ENCODE data around the gene DHRS11. TPM values are rescaled to one million over a fixed set of nuclear protein-coding genes. Genes with fewer than 3 reads are reported as not detected.

Gene DHRS11
- total and polyA plus RNA-seq, 2 experiments from 2014 or later, result 23.4 to 36.7 TPM

DNA sequence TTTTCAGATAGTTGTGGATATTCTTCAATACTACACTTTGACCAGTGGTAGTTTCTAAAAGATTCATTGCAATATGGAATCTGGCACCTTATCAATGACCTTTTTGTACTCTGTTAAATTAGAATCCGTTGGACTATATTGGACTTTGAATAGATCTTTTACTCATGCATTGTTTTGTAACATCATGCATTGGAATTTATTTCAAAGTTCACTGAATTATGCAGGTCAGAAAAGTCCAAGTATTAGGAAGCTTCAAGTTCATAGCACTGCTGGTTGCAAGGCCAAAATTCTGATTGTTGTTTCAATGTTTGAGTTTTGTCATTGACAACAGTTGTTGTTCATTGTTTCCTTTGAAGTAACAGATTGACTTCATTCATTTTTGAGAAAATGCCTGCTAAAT, 7.9 kb upstream of the DHRS11 start:
- DNase-seq (ENCODE audit: low spot score), result no peak
- H3K4me1 ChIP-seq (ENCODE audit: insufficient read depth), result no peaks in the 10 kb centered on the region
- H4K20me1 ChIP-seq (replicated peaks; ENCODE audit: insufficient read depth), result peaks cover 15% of the 10 kb centered on the region
- no peaks in the 10 kb centered on the region for H3K27me3 Mint-ChIP-seq (ENCODE audit: insufficient read depth, low read depth, poor library complexity)
- peaks cover 51% of the 10 kb centered on the region for H3K36me3 ChIP-seq (ENCODE audit: insufficient read depth)
- no peaks in the 10 kb centered on the region for H3K9me2 ChIP-seq (ENCODE audit: insufficient read depth)
- no peaks in the 10 kb centered on the region for H3K27me3 ChIP-seq (ENCODE audit: insufficient read depth)
- no peak overlapping the region for H3K27ac ChIP-seq (ENCODE audit: low read depth)
- TF ChIP-seq CREB1 (CRISPR knock-in tag; IDR thresholded peaks at IDR 0.05; ENCODE audit: low read depth), result no peak
- no peak for TF ChIP-seq POLR2AphosphoS5 (IDR thresholded peaks at IDR 0.05; ENCODE audit: low read depth)
- TF ChIP-seq, protein P1, sequence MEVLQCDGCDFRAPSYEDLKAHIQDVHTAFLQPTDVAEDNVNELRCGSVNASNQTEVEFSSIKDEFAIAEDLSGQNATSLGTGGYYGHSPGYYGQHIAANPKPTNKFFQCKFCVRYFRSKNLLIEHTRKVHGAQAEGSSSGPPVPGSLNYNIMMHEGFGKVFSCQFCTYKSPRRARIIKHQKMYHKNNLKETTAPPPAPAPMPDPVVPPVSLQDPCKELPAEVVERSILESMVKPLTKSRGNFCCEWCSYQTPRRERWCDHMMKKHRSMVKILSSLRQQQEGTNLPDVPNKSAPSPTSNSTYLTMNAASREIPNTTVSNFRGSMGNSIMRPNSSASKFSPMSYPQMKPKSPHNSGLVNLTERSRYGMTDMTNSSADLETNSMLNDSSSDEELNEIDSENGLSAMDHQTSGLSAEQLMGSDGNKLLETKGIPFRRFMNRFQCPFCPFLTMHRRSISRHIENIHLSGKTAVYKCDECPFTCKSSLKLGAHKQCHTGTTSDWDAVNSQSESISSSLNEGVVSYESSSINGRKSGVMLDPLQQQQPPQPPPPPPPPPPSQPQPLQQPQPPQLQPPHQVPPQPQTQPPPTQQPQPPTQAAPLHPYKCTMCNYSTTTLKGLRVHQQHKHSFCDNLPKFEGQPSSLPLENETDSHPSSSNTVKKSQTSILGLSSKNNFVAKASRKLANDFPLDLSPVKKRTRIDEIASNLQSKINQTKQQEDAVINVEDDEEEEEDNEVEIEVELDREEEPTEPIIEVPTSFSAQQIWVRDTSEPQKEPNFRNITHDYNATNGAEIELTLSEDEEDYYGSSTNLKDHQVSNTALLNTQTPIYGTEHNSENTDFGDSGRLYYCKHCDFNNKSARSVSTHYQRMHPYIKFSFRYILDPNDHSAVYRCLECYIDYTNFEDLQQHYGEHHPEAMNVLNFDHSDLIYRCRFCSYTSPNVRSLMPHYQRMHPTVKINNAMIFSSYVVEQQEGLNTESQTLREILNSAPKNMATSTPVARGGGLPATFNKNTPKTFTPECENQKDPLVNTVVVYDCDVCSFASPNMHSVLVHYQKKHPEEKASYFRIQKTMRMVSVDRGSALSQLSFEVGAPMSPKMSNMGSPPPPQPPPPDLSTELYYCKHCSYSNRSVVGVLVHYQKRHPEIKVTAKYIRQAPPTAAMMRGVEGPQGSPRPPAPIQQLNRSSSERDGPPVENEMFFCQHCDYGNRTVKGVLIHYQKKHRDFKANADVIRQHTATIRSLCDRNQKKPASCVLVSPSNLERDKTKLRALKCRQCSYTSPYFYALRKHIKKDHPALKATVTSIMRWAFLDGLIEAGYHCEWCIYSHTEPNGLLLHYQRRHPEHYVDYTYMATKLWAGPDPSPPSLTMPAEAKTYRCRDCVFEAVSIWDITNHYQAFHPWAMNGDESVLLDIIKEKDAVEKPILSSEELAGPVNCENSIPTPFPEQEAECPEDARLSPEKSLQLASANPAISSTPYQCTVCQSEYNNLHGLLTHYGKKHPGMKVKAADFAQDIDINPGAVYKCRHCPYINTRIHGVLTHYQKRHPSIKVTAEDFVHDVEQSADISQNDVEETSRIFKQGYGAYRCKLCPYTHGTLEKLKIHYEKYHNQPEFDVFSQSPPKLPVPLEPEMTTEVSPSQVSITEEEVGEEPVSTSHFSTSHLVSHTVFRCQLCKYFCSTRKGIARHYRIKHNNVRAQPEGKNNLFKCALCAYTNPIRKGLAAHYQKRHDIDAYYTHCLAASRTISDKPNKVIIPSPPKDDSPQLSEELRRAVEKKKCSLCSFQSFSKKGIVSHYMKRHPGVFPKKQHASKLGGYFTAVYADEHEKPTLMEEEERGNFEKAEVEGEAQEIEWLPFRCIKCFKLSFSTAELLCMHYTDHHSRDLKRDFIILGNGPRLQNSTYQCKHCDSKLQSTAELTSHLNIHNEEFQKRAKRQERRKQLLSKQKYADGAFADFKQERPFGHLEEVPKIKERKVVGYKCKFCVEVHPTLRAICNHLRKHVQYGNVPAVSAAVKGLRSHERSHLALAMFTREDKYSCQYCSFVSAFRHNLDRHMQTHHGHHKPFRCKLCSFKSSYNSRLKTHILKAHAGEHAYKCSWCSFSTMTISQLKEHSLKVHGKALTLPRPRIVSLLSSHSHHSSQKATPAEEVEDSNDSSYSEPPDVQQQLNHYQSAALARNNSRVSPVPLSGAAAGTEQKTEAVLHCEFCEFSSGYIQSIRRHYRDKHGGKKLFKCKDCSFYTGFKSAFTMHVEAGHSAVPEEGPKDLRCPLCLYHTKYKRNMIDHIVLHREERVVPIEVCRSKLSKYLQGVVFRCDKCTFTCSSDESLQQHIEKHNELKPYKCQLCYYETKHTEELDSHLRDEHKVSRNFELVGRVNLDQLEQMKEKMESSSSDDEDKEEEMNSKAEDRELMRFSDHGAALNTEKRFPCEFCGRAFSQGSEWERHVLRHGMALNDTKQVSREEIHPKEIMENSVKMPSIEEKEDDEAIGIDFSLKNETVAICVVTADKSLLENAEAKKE (CRISPR knock-in tag; IDR thresholded peaks at IDR 0.05), result no peak
- no peak for TF ChIP-seq ZNF114 (CRISPR knock-in tag; IDR thresholded peaks at IDR 0.05)
- no peak for TF ChIP-seq EZH2 (IDR thresholded peaks at IDR 0.05; ENCODE audit: low read depth, unreplicated experiment)
- TF ChIP-seq NANOG (IDR thresholded peaks at IDR 0.05; ENCODE audit: borderline replicate concordance), result no peak
- TF ChIP-seq, protein P2, sequence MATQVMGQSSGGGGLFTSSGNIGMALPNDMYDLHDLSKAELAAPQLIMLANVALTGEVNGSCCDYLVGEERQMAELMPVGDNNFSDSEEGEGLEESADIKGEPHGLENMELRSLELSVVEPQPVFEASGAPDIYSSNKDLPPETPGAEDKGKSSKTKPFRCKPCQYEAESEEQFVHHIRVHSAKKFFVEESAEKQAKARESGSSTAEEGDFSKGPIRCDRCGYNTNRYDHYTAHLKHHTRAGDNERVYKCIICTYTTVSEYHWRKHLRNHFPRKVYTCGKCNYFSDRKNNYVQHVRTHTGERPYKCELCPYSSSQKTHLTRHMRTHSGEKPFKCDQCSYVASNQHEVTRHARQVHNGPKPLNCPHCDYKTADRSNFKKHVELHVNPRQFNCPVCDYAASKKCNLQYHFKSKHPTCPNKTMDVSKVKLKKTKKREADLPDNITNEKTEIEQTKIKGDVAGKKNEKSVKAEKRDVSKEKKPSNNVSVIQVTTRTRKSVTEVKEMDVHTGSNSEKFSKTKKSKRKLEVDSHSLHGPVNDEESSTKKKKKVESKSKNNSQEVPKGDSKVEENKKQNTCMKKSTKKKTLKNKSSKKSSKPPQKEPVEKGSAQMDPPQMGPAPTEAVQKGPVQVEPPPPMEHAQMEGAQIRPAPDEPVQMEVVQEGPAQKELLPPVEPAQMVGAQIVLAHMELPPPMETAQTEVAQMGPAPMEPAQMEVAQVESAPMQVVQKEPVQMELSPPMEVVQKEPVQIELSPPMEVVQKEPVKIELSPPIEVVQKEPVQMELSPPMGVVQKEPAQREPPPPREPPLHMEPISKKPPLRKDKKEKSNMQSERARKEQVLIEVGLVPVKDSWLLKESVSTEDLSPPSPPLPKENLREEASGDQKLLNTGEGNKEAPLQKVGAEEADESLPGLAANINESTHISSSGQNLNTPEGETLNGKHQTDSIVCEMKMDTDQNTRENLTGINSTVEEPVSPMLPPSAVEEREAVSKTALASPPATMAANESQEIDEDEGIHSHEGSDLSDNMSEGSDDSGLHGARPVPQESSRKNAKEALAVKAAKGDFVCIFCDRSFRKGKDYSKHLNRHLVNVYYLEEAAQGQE (IDR thresholded peaks at IDR 0.05; ENCODE audit: unreplicated experiment), result no peak
- no peak for TF ChIP-seq STAT1 (IDR thresholded peaks at IDR 0.05; ENCODE audit: unreplicated experiment)
- TF ChIP-seq, protein P3, sequence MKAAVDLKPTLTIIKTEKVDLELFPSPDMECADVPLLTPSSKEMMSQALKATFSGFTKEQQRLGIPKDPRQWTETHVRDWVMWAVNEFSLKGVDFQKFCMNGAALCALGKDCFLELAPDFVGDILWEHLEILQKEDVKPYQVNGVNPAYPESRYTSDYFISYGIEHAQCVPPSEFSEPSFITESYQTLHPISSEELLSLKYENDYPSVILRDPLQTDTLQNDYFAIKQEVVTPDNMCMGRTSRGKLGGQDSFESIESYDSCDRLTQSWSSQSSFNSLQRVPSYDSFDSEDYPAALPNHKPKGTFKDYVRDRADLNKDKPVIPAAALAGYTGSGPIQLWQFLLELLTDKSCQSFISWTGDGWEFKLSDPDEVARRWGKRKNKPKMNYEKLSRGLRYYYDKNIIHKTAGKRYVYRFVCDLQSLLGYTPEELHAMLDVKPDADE (IDR thresholded peaks at IDR 0.05), result no peak
- TF ChIP-seq, protein P4, sequence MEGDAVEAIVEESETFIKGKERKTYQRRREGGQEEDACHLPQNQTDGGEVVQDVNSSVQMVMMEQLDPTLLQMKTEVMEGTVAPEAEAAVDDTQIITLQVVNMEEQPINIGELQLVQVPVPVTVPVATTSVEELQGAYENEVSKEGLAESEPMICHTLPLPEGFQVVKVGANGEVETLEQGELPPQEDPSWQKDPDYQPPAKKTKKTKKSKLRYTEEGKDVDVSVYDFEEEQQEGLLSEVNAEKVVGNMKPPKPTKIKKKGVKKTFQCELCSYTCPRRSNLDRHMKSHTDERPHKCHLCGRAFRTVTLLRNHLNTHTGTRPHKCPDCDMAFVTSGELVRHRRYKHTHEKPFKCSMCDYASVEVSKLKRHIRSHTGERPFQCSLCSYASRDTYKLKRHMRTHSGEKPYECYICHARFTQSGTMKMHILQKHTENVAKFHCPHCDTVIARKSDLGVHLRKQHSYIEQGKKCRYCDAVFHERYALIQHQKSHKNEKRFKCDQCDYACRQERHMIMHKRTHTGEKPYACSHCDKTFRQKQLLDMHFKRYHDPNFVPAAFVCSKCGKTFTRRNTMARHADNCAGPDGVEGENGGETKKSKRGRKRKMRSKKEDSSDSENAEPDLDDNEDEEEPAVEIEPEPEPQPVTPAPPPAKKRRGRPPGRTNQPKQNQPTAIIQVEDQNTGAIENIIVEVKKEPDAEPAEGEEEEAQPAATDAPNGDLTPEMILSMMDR (conservative IDR thresholded peaks at IDR 0.05; ENCODE audit: low read depth in 2 of 2), result no peak
- no peak for TF ChIP-seq JUNB (IDR thresholded peaks at IDR 0.05; ENCODE audit: unreplicated experiment)
- no peak for TF ChIP-seq ZNF331 (CRISPR knock-in tag; IDR thresholded peaks at IDR 0.05; ENCODE audit: low read depth)
- TF ChIP-seq EZH2phosphoT487 (IDR thresholded peaks at IDR 0.05; ENCODE audit: unreplicated experiment), result no peak
- ATAC-seq, result no peak
- H3K79me2 ChIP-seq (replicated peaks; ENCODE audit: insufficient read depth), result no peaks in the 10 kb centered on the region
- H2AFZ ChIP-seq, result no peak overlapping the region
- 0 out of 2 replicates have a peak, but pooled peaks cover 2% of the 10 kb centered on the region for H3F3A ChIP-seq (replicated peaks; ENCODE audit: low read depth)
- H3K27ac Mint-ChIP-seq, result no peak overlapping the region
- no peaks in the 10 kb centered on the region for H3K9me3 Mint-ChIP-seq
- no peak overlapping the region for H3K4me3 ChIP-seq
- no peak overlapping the region for H3K4me2 ChIP-seq
- H3K36me3 Mint-ChIP-seq (ENCODE audit: low read depth), result peaks cover 49% of the 10 kb centered on the region
- H3K4me3 Mint-ChIP-seq, result no peak overlapping the region
- no peaks in the 10 kb centered on the region for H3K4me1 Mint-ChIP-seq
